Keratinocyte (primary cell): ENCODE results near the gene SIDT2. TPM values are rescaled to one million over a fixed set of nuclear protein-coding genes. Genes with fewer than 3 reads are reported as not detected.
A peak's percentile ranks its signal among the peaks of the same experiment; 100 is the strongest.

Experiments used
- DNase-seq: peaks from one replicate; pipeline ENCODE4 v3.0.0-alpha.2; 2011; ENCODE audit warnings: low read depth, missing footprints, low spot score
- FAIRE-seq: peaks from 2 replicates; lab custom pipeline; 2011; peaks lifted over from hg19 to GRCh38; lab: Jason Lieb, UNC
- H2AFZ ChIP-seq: 2 replicates; pipeline ENCODE4 v1.6.0; 2012; ENCODE audit warnings: low read length, control low read depth, inconsistent platforms; ENCODE audit not compliant: control insufficient read depth
- H3K27ac ChIP-seq: 2 replicates; pipeline ENCODE4 v1.5.1; 2011; ENCODE audit warnings: low read length; ENCODE audit not compliant: control insufficient read depth, insufficient read depth
- H3K27me3 ChIP-seq: 3 replicates; pipeline ENCODE4 v1.6.0; 2011; ENCODE audit warnings: low read length; ENCODE audit not compliant: control insufficient read depth, insufficient read depth; ENCODE audit errors: extremely low read depth
- H3K36me3 ChIP-seq, 2 experiments: 2 replicates in 1 of 2; 3 replicates in 1 of 2; pipeline ENCODE4 v1.5.1; 2011; ENCODE audit warnings: low read length in 2 of 2, mild to moderate bottlenecking in 1 of 2; ENCODE audit not compliant: control insufficient read depth in 2 of 2, insufficient read depth in 2 of 2; ENCODE audit errors: extremely low read depth in 1 of 2
- H3K4me1 ChIP-seq: 3 replicates; pipeline ENCODE4 v1.5.1; 2011; ENCODE audit warnings: low read length; ENCODE audit not compliant: control insufficient read depth, insufficient read depth; ENCODE audit errors: extremely low read depth
- H3K4me2 ChIP-seq: 3 replicates; pipeline ENCODE4 v1.6.0; 2011; ENCODE audit warnings: low read depth, low read length; ENCODE audit not compliant: control insufficient read depth, insufficient read depth; ENCODE audit errors: extremely low read depth
- H3K4me3 ChIP-seq, 3 experiments: fragments of 200-600 bp in 1 of 3; sonication (generic) in 1 of 3; 2 replicates in 2 of 3; 3 replicates in 1 of 3; pipeline ENCODE4 v1.5.1; 2011 to 2016; ENCODE audit warnings: low read length in 3 of 3, mild to moderate bottlenecking in 3 of 3, control low read depth in 2 of 3, inconsistent platforms in 1 of 3, low read depth in 1 of 3, mixed read lengths in 1 of 3, mixed run types in 1 of 3, moderate library complexity in 1 of 3; ENCODE audit not compliant: control insufficient read depth in 2 of 3, insufficient read depth in 2 of 3; ENCODE audit errors: extremely low read depth in 1 of 3
- H3K79me2 ChIP-seq: 2 replicates; pipeline ENCODE4 v1.6.0; 2012; ENCODE audit warnings: low read length; ENCODE audit not compliant: control insufficient read depth, insufficient read depth
- H3K9ac ChIP-seq: 3 replicates; pipeline ENCODE4 v1.6.0; 2011; ENCODE audit warnings: low read length; ENCODE audit not compliant: control insufficient read depth, insufficient read depth; ENCODE audit errors: extremely low read depth
- H3K9me1 ChIP-seq: 3 replicates; pipeline ENCODE4 v1.6.0; 2011; ENCODE audit warnings: low read length; ENCODE audit not compliant: control insufficient read depth, insufficient read depth; ENCODE audit errors: extremely low read depth
- H3K9me3 ChIP-seq: 2 replicates; pipeline ENCODE4 v1.5.1; 2012; ENCODE audit warnings: low read depth, low read length; ENCODE audit not compliant: control insufficient read depth
- H4K20me1 ChIP-seq: 3 replicates; pipeline ENCODE4 v1.6.0; 2011; ENCODE audit warnings: low read length; ENCODE audit not compliant: control insufficient read depth, insufficient read depth; ENCODE audit errors: extremely low read depth
- CTCF ChIP-seq, 3 experiments: IDR thresholded peaks in 1 of 3; conservative IDR thresholded peaks in 1 of 3; optimal IDR thresholded peaks in 1 of 3; 2 replicates in 2 of 3; 3 replicates in 1 of 3; pipeline versions ENCODE3 to v1.5.1; 2011; ENCODE audit warnings: low read length in 3 of 3, mild to moderate bottlenecking in 3 of 3, moderate library complexity in 2 of 3, control low read depth in 1 of 3, inconsistent platforms in 1 of 3; ENCODE audit not compliant: insufficient read depth in 2 of 3; ENCODE audit errors: extremely low read depth in 1 of 3
- EZH2 ChIP-seq: IDR thresholded peaks from one replicate; pipeline ENCODE4 v1.6.1; 2012; ENCODE audit warnings: inconsistent platforms, mild to moderate bottlenecking, low read length, moderate library complexity
- dilution Hi-C: fragments of 300-500 bp; cut with MboI; formaldehyde crosslinking; loops from one replicate; pipeline ENCODE4 v1.7.0; 2020; ENCODE audit warnings: low sequenced_read_pairs; ENCODE audit not compliant: extremely low pct_ligation_motif_present
- polyA plus RNA-seq, 5 experiments: library from polyadenylated mRNA; depleted of rRNA in 3 of 5; stranded (reverse) in 3 of 5; stranded (forward) in 1 of 5; unstranded in 1 of 5; fragments of >200 nt; gene quantifications; 1 replicate in 1 of 5; 2 replicates in 3 of 5; 3 replicates in 1 of 5; pipeline versions ENCODE4 v1.2.1 to v1.2.3, GENCODE V29; 2011 to 2012; ENCODE audit warnings: missing spikeins in 2 of 5, low read depth in 1 of 5, low replicate concordance in 1 of 5

SIDT2 gene
- polyA plus RNA-seq, 1 donor (not counting 4 experiments of a cell fraction or from before 2014, with no cell fraction given): 9.8 TPM

DNA sequence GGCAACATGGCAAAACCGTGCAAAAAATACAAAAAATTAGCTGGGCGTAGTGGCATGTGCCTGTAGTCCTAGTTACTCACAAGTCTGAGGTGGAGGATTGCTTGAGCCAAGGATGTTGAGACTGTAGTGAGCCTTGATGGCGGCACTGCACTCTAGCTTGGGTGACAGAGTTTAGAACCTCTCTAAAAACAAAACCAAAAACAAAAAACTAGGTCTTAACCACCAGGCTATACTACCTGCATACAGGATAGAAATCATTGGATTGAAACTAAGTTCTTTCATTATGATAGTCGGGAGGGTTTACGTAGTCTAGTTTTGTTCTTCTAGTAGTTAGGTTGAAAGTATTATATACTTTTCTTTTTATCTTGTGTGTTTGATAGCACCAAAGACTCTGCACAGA lies 59.7 kb downstream of the SIDT2 start:
- no peak overlapping the region for H3K4me2 ChIP-seq
- TF ChIP-seq EZH2: no peak
- TF ChIP-seq CTCF (optimal IDR thresholded peaks at IDR 0.05 in 1 of 3, IDR thresholded peaks at IDR 0.05 in 1 of 3, conservative IDR thresholded peaks at IDR 0.05 in 1 of 3; ENCODE audit: extremely low read depth in 1 of 3, insufficient read depth in 2 of 3, low read length in 3 of 3): no peak
- DNase-seq (no peak), FAIRE-seq (no peak)
- peaks cover 9% of the 10 kb centered on the region for H3K79me2 ChIP-seq
- peaks cover 9% of the 10 kb centered on the region for H3K4me1 ChIP-seq
- H3K27ac ChIP-seq: no peak overlapping the region
- H3K4me3 ChIP-seq: no peak overlapping the region
- H3K36me3 ChIP-seq: peaks cover 0 to 3% of the 10 kb centered on the region in 2 experiments
- no peak overlapping the region for H3K9ac ChIP-seq
- H3K27me3 ChIP-seq: no peaks in the 10 kb centered on the region
- no peaks in the 10 kb centered on the region for H3K9me3 ChIP-seq
- no peak overlapping the region for H2AFZ ChIP-seq
- H4K20me1 ChIP-seq: no peaks in the 10 kb centered on the region
- dilution Hi-C loops: no loop called here
- no peaks in the 10 kb centered on the region for H3K9me1 ChIP-seq

DNA sequence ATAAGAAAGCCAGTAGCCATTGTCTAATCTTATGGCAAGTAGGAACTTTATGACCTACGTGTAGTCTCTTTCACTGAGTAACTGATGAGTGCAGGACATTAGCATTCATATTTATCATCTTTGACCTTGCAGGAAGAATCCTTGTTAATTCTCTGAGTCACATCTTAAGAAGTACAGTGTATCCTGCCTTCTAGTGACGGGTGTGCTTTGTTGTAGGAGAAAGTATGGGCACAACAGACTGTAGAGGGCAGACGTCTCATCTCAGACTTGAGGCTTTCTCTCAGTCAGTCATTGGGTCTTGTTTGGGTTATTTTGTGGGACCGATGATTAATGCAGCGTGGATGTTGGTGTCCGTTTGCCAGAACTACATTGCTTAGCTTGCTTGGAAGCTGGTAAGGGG lies 60.8 kb downstream of the SIDT2 start:
- Histone ChIP-seq H3K4me2 (no peak overlapping the region), H3K9ac (no peak overlapping the region)
- dilution Hi-C loops: no loop called here

More for the DNA sequence above, 60.8 kb downstream of the SIDT2 start:
- FAIRE-seq (no peak), DNase-seq (no peak)
- no peak overlapping the region for H3K27ac ChIP-seq
- H3K36me3 ChIP-seq: peaks cover under 1 to 4% of the 10 kb centered on the region in 2 experiments
- H3K4me1 ChIP-seq: no peaks in the 10 kb centered on the region
- no peaks in the 10 kb centered on the region for H3K27me3 ChIP-seq
- no peak for TF ChIP-seq EZH2
- peak in 1 of 3 experiments; percentile 10 for TF ChIP-seq CTCF (optimal IDR thresholded peaks at IDR 0.05 in 1 of 3, IDR thresholded peaks at IDR 0.05 in 1 of 3, conservative IDR thresholded peaks at IDR 0.05 in 1 of 3; ENCODE audit: extremely low read depth in 1 of 3, insufficient read depth in 2 of 3, low read length in 3 of 3)
- H3K79me2 ChIP-seq: peaks cover under 1% of the 10 kb centered on the region
- H3K9me3 ChIP-seq: no peaks in the 10 kb centered on the region
- H4K20me1 ChIP-seq: no peaks in the 10 kb centered on the region
- no peaks in the 10 kb centered on the region for H3K9me1 ChIP-seq
- H3K4me3 ChIP-seq: no peak overlapping the region
- H2AFZ ChIP-seq: no peak overlapping the region

Other genes starting within 250 kb of the SIDT2 start
- gene SIK3, start 80.3 kb upstream of the SIDT2 start, polyA plus RNA-seq: 4.4 to 10.7 TPM (median 8.2 TPM) in 3 replicates
- 66.0 to 101 TPM (median 76.4 TPM) in 3 replicates for gene PAFAH1B2, start 34.5 kb upstream of the SIDT2 start, polyA plus RNA-seq
- gene TAGLN, start 20.6 kb downstream of the SIDT2 start, polyA plus RNA-seq: 20.5 to 85.4 TPM (median 26.6 TPM) in 3 replicates
- 32.9 to 48.6 TPM (median 35.4 TPM) in 3 replicates for gene PCSK7, start 53.3 kb downstream of the SIDT2 start, polyA plus RNA-seq
- gene RNF214, start 53.9 kb downstream of the SIDT2 start, polyA plus RNA-seq: 8.1 to 11.8 TPM (median 11.3 TPM) in 3 replicates
- gene BACE1-AS, start 112.6 kb downstream of the SIDT2 start, polyA plus RNA-seq: 2.2 to 3.6 TPM (median 2.3 TPM) in 3 replicates
- 7.4 to 15.1 TPM (median 8.5 TPM) in 3 replicates for gene BACE1, start 137.5 kb downstream of the SIDT2 start, polyA plus RNA-seq
- gene CEP164, start 149.1 kb downstream of the SIDT2 start, polyA plus RNA-seq: 14.9 to 16.6 TPM (median 15.1 TPM) in 3 replicates